HG02973 (cell line): ENCODE measurements around the gene CBR1.

Experiments
- ATAC-seq: cut with Tn5 transposase; IDR thresholded peaks from one replicate; pipeline ENCODE4 v1.9.1; 2021; ENCODE audit warnings: moderate library complexity; ENCODE audit not compliant: unreplicated experiment

CBR1 gene

DNA sequence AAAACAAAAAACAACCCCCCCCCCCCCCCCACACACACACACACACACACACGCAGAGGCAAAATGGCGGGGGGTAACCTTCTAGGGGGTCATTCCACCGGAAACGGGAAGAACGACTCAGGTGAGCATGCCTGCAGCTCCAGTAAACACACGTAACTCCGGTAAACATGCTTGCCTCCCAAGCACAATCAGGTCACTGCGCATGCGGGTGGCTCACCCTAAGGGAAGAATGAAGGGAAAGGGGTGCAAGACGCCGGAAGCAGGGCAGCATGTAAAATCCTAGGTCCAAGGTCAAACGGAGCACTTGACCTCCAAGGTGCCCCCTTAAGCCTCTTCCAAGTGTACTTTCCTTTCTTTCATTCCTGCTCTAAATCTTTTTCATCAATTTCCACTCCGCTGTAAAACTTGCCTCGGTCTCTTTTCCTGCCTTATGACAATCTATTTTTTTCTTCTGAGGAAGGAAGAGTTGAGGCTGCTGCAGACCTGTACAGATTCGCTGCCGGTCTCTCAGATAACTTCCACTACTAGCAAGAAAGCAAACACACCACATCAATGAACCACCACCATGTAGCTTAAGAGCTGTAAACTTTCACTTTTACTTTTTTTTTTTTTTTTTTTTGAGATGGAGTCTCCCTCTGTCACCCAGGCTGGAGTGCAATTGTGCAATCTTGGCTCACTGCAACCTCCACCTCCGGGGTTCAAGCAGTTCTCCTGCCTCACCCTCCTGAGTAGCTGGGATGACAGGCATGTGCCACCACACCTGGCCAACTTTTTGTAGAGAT is 44.0 kb downstream of the CBR1 start:
- ATAC-seq, result no peak

DNA sequence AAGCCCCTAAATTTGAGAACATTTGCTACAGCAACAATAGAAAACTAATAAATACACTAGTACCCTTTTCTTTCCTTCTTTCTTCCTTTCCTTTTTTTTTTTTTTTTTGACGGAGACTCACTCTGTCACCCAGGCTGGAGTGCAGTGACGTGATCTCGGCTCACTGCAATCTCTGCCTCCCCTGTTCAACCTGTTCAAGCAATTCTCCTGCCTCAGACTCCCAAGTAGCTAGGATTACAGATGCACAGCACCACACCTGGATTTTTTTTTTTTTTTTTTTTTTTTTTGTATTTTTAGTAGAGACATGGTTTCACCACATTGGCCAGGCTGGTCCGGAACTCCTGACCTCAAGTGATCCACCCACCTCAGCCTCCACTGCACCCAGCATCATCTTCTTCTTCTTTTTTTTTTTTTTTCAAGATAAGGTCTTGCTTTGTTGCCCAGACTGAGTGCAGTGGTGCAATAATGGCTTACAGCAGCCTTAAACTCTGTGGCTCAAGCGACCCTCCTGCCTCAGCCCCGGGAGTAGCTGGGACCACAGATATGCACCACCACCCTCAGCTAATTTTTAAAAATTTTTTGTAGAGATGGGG is 45.4 kb downstream of the CBR1 start:
- no peak for ATAC-seq

DNA sequence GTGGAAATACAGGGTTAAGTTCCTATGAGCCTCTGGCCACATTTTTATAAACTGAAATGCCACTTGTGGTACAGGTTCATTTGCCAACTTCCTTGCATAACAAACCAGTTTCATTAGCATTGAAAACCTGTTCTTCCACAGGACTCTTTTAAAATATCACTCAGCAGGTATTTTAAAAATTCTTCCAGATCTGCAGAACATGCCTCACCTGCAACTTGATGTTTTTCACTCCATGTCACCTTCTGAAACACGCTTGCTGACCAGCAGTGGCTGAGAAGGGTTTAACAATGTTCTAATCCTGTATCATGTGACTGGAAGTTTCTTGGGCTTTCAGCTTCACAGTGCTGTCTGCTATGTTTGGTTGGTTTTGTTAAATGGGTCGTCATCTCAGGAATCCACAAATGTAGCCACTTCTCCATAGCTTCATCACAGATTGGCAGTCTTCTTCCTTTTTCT is 47.5 kb downstream of the CBR1 start:
- no peak for ATAC-seq

DNA sequence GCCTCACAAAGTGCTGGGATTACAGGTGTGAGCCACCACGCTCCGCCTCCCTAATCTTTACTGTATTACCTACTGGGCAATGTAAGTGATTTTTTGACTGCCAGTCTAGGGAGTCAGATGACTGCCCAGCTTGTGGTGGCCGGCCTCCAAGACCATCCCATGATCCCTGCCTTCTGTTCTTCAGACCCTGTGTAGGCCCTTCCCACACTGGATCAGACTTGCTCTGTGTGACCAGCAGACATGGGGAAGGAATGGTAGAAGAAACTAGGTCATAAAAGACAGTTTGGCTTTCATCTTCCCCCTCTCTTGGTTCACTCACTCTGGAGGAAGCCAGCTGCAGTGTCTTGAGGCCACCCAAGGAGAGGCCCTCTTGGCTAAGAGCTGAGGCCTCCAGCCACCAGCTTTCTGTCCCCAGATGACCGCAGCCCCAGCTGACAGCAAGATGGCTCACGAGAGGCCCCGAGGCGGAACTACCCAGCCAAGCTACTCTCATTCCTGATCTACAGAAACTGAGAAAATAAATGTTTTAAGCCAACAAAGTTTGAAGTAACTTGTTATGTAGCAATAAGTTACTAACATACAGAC is 50.6 kb downstream of the CBR1 start:
- ATAC-seq, result no peak
